Fibroblast of skin of left biceps (primary cell): ENCODE data around the gene BHMT.
A peak's percentile ranks its signal among the peaks of the same experiment; 100 is the strongest.
"Not testable (repeated sequence)": the region's sequence is repeated elsewhere in the genome, so short reads cannot be mapped to it uniquely, and the experiment has no call there.

Experiments
- DNase-seq, 2 experiments: peaks; one replicate each; pipeline ENCODE4 v3.0.0-alpha.2; 2013; ENCODE audit warnings: low read depth in 2 of 2

BHMT gene

GRCh38 chr5:79111960-79112702 is 522 bp downstream of the BHMT start:
- DNase-seq: no peak

GRCh38 chr5:79112703-79113058 is 1.1 kb downstream of the BHMT start:
- DNase-seq: no peak

DNA sequence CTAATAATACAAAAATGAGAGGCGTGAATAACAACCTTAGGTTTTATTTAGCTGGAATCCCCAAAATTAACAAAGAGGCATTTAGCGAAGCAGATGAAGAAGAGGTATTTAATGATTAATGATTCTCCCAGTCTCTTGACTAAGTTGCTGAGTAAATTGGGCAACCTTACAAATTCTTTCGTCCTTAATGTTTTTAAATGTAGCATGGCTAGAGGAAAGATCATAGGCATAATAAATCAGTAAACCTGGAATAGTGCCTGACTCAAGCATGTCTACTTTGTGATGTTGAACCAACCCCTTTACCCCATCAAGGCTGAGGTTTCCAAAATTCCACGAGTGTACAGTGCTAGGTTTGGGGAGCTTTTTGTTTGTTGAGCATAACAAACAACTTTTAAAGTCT is 7.9 kb downstream of the BHMT start:
- no peak for DNase-seq

- DNase-seq: no peak
These were observed 8.6 kb downstream of the BHMT start for GRCh38 chr5:79120221-79120620.

GRCh38 chr5:79122973-79123372 is 11.4 kb downstream of the BHMT start:
- no peak for DNase-seq

DNA sequence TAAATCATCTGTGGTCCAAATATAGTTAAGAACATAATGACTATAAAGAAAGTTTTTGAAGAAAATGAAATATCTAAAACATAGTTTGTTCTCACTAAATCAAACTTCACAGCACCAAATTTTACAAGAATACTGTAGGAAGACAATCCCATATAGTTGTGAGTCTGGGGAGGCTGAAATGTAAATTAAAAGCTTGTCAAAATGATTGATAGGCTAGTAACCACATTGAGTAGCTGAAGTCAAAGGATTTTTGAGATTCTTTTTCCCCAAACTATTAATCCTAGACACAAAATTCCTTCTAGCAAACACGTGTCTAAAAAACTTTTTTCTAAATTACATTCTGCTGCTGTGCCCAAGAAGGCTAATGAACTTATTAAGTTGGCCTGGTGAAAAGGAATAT is 13.0 kb downstream of the BHMT start:
- no peak for DNase-seq

DNA sequence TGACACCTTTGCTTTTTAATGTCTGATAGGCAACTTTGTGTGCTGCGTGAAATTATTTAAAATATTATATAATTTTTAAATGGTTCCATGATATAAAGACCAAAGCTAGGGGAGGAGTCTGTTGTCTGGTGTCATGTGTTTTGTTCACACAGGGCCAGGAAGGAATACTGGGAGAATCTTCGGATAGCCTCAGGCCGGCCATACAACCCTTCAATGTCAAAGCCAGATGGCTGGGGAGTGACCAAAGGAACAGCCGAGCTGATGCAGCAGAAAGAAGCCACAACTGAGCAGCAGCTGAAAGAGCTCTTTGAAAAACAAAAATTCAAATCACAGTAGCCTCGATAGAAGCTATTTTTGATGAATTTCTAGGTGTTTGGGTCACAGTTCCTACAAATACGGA is 19.2 kb downstream of the BHMT start:
- DNase-seq: no peak

DNA sequence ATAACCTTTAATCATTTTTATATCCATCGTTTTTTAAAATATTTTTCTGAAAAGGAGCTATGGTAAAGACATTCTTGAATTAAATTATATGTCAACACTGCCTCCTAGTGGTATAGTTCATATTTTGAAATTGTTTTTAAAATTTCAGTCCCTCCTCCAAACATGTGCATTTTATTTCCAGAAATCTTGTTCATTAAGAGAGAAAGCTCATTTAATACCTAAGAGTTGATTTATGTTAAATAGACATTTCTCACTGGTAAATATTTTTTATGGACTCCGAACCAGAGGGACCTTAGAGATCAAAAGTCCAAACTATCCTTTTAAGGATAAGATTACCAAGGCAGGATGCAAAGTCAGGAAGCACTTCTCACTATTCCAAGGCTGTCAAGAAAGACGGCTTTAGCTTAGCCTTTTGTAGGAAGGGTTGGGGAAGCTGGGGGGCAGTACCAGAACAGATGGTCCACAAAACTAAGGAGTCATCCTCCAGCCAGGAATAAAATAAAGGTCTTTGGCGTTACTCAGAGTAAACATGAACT is 21.6 kb downstream of the BHMT start:
- DNase-seq: no peak

DNA sequence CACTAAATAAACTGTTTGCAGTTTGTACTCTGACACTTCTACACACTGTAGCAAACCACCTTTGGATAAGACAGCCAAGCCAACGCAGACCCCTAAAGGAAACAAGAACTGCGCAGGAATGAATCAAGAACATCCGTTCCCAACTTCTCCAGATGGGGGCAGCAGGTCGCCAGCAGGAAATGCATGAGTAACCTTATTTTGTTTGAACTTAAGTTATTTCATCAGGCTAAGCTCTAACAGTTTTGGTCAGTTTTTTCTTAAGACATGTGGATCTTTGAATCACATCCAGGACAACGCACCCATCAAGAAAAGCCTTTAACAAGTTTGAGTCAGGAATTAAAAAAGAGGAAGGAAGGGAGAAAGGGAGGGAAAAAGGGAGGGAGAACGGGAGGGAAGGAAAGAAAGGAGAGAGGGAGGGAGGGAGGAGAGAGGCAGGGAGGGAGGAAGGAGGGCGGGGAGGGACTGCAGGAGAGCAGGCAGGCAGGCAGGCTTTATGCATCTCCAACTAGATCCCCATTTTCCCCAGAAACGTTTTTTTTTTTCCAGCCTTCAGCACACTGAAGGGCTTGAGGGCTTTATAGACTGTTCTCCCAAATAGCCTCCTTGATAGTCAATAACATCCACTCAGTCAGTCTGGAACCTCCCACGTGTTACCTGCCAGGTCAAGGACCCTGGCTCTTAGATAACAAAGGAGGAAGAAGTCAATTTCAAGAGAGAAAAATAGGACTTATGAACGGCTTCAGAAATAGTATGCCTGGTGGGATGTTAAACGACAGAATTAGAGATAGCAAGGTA is 22.2 kb downstream of the BHMT start:
- DNase-seq: peak; percentile 80 to 82

GRCh38 chr5:79135790-79136553 is 24.4 kb downstream of the BHMT start:
- no peak for DNase-seq

DNA sequence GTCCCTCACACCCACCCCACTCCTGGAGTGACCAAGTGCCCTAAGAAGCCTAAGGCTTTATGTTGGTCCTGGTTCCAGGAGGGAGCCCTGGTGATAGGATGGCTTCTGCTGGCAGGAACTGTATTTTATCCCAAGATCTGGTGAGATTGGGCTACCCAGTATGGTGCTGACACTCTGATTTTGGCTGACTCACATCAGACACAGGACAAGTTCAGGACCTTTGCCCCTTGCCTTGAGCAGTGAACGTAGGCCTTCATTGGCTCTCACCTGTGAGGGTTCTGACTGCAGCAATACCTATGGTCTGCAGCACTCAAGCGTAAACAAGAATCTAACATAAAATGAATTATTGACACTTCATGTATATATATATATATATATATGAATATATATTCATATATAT is 25.0 kb downstream of the BHMT start:
- DNase-seq: no peak

GRCh38 chr5:79140553-79140952 is 28.9 kb downstream of the BHMT start:
- DNase-seq: no peak

- DNase-seq: no peak
These were observed 32.2 kb downstream of the BHMT start for GRCh38 chr5:79143684-79144379.

GRCh38 chr5:79147076-79147475 is 35.5 kb downstream of the BHMT start:
- no peak for DNase-seq

- DNase-seq: no peak
These were observed 37.8 kb downstream of the BHMT start for GRCh38 chr5:79149433-79149832.

DNA sequence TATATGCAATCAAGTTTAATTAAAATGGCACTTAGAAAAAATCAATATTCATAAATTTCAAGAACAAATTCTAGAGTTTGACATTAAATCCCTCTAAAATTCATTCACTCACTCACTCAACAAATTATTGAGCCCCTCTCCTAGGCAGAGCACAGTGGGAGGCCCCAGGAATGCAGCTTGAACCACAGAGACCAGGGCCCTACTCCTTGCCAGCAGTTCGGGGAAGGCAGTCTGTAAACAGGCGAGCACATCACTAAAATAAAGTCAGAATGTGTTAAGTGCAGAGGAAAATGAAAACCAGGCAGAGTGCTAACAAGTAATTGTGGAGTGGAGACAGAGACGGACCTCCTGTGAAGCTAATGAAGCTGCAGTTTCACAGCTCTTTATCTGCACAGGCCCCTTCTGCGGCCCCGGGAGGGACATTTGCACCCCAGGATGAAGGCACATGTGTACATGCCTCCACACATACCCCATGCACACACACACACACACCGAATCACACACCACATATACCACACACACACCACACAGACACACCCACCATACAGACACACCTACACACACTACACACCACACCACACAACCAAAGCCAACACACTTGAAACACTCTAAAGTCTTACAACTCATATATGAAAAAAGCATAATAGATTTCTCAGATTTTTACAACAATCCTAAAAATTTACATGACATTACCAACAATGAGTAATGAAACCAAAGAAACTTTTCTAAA is 40.5 kb downstream of the BHMT start:
- no peak for DNase-seq

DNA sequence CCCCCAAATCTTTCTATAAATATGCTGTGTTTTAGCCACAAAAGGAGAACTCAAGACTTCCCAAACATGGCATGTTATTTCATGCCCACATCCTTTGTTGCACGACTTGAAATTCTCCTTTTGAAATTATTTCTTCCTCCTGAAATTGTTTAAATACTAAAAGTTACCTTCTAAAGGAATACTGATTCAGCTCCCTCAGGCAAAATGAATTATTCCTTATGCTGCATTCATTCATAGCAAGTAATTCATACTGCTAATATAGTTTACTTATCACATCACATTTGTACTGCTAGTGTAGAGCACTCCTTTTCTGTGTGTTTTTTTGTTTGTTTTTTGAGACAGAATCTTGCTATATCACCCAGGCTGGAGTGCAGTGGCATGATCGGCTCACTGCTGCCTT is 45.7 kb downstream of the BHMT start:
- no peak for DNase-seq

GRCh38 chr5:79161647-79162046 is 50.0 kb downstream of the BHMT start:
- not testable (repeated sequence) for DNase-seq

DNA sequence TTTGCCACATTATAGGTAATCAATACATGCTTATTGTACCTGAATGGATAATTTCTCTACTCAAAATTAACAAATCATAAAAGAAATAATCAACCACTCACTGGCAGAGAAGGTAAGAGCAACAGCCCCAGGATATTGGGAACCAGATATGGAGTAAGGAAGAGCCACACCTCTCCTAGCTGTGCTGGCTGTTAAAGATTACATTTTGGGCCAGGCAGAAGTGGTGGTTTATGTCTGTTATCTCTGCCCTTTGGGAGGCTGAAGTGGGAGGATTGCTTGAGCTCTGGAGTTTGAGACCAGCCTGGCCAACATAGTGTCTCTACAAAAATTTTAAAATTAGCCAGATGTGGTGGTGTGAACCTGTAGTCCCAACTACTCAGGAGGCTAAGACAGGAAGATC is 56.4 kb downstream of the BHMT start:
- no peak for DNase-seq

GRCh38 chr5:79170661-79171060 is 59.1 kb downstream of the BHMT start:
- DNase-seq: no peak

DNA sequence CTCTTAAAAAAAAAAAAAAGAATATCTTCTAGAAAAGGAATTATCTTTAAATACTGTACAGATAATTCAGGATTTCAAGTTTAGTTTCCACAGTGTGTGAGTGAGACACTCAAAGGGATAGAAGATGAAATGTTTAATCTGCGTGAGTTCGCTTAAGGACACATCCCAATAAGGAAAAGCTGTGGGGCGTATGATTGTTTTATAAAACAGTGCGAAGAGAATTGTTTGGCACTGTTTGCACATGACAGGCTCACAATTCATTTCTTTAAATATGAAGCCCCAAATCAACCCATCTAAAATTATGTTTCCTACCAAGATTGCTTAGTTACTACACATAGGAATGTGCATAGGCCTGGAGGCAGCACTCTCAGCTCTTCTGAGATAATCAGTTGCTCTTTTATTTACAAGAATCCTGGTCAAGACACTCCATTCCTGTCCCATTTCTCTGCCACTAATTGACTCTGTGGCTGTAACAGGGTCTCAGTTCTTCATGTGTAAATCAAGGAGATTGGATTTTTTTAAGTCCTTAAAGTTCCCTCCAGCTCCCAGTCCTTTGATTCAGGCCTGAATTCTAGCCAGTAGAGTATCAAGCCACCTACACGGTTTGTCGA is 60.1 kb downstream of the BHMT start:
- DNase-seq: no peak
